Astrocyte of the cerebellum (primary cell): ENCODE results near the gene COL27A1.
"Not testable (repeated sequence)": the region's sequence is repeated elsewhere in the genome, so short reads cannot be mapped to it uniquely, and the experiment has no call there.

Source experiments
- DNase-seq: peaks from one replicate; pipeline ENCODE4 v3.0.0-alpha.2; 2011; ENCODE audit warnings: low read depth
- H3K4me3 ChIP-seq: 2 replicates; pipeline ENCODE4 v1.5.1; 2011; ENCODE audit warnings: mild to moderate bottlenecking, low read depth, low read length, moderate library complexity
- in situ Hi-C: cut with HindIII; loops from 2 replicates; pipeline ENCODE4 v1.10.0; 2017; ENCODE audit warnings: low sequenced_read_pairs
- TF ChIP-seq, protein P1 (sequence below): IDR thresholded peaks from 2 replicates; pipeline ENCODE4 v1.5.1; 2012; ENCODE audit warnings: low read length, low read depth, moderate library complexity, mild to moderate bottlenecking; ENCODE audit errors: missing control alignments

Gene COL27A1

DNA sequence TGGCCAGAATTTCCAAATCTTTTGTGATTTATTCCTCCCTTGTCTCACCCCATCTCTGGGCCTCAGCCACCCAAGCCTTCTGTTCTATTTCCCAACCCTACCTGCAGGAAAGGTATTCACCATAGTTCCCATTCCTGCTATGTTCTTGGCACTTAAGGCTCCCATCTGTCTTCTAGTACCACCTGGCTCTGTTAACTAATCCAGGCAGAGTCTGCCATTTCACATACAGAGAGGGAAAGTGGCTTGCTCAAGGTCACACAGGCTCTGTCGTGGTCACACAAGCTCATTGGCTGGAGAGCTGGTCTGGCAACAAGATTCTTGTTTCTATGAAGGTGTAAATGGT lies 35.2 kb downstream of the COL27A1 start:
- in situ Hi-C loops: loop anchor here (5.0 kb wide), 2 partner anchors 72 to 93 kb away; partner anchors contain the start of gene KIF12
- H3K4me3 ChIP-seq: no peak overlapping the region
- TF ChIP-seq, protein P1, sequence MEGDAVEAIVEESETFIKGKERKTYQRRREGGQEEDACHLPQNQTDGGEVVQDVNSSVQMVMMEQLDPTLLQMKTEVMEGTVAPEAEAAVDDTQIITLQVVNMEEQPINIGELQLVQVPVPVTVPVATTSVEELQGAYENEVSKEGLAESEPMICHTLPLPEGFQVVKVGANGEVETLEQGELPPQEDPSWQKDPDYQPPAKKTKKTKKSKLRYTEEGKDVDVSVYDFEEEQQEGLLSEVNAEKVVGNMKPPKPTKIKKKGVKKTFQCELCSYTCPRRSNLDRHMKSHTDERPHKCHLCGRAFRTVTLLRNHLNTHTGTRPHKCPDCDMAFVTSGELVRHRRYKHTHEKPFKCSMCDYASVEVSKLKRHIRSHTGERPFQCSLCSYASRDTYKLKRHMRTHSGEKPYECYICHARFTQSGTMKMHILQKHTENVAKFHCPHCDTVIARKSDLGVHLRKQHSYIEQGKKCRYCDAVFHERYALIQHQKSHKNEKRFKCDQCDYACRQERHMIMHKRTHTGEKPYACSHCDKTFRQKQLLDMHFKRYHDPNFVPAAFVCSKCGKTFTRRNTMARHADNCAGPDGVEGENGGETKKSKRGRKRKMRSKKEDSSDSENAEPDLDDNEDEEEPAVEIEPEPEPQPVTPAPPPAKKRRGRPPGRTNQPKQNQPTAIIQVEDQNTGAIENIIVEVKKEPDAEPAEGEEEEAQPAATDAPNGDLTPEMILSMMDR: no peak
- DNase-seq: no peak

DNA sequence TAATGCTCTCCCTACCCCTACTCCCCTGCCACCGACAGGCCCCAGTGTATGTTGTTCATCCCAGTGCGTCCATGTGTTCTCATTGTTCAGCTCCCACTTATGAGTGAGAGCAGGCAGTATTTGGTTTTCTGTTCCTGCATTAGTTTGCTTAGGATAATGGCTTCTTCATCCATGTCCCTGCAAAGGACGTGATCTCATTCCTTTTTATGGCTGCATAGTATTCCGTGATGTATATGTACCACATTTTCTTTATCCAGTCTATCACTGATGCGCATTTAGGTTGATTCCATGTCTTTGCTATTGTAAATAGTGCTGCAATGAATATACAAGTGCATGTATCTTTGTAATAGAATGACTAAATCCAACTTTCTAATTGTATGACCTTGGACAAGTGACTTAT lies 36.1 kb downstream of the COL27A1 start:
- H3K4me3 ChIP-seq, DNase-seq: not testable (repeated sequence)
- in situ Hi-C loops: loop anchor here (5.0 kb wide), 2 partner anchors 71 to 94 kb away; partner anchors contain the start of gene KIF12

DNA sequence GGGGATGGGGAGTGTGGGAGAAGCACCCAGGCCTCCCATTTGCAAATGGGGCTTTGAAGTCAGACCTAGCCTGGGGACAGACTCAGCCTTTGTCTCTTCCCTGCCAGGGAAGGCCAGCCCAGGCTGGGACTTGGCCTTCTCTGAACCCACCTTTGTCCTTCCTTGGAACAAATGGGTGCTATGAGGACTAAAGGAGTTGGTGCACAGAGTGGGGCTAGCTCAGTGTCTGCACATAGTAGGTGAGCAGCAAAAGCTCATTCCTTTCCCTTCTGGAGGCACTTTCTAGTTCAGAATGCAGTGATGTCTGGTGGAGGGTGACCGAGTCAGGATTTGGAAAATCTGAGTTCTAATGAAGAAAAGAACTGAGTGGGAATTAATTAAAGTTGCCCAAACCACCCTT lies 37.2 kb downstream of the COL27A1 start:
- TF ChIP-seq, protein P1: no peak
- DNase-seq: no peak
- no peak overlapping the region for H3K4me3 ChIP-seq
- in situ Hi-C loops: loop anchor here (5.0 kb wide), 2 partner anchors 70 to 95 kb away; partner anchors contain the start of gene KIF12

DNA sequence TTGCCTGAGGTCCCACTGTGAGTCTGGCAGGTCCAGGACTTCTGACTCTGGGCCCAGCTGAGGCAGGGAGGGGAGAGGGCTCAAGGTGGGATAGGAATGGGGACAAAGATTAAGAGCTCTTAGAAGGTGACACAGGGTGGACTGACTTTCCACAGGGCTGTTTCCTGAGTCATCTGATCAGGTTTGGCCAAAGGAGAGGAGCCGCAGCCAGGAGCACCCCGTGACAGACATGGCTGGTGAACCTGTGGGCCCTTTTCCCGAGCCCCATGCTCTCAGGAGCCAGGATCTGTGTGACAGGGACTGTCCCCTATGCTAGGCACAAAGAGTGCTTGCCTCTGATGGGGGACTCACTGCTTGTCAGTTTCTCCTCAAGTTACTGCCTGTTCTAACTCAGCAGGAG lies 37.8 kb downstream of the COL27A1 start:
- no peak overlapping the region for H3K4me3 ChIP-seq
- DNase-seq: no peak
- in situ Hi-C loops: loop anchor here (5.0 kb wide), 2 partner anchors 69 to 96 kb away; partner anchors contain the start of gene KIF12
- TF ChIP-seq, protein P1: no peak

DNA sequence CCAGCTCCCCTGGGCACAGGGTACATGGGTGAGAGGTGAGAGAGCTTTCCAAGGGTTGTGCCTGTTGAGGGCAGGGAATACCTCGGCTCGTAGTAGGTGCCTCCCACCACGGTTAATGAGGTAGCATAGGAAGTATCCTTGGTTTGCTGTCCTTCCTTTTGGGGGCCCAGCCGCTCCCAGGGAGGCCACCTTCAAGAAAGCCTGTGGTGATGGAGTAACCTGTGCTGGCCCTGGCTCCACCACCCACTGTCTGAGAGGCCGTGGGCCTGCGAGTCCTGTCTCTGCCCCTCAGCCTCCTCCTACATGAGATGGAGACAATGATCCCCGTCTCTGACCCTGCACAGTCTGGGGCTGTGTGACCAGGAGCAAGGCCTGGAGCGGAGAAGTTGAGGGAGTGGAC lies 40.8 kb downstream of the COL27A1 start:
- H3K4me3 ChIP-seq: no peak overlapping the region
- TF ChIP-seq, protein P1: no peak
- in situ Hi-C loops: no loop called here
- DNase-seq: no peak

DNA sequence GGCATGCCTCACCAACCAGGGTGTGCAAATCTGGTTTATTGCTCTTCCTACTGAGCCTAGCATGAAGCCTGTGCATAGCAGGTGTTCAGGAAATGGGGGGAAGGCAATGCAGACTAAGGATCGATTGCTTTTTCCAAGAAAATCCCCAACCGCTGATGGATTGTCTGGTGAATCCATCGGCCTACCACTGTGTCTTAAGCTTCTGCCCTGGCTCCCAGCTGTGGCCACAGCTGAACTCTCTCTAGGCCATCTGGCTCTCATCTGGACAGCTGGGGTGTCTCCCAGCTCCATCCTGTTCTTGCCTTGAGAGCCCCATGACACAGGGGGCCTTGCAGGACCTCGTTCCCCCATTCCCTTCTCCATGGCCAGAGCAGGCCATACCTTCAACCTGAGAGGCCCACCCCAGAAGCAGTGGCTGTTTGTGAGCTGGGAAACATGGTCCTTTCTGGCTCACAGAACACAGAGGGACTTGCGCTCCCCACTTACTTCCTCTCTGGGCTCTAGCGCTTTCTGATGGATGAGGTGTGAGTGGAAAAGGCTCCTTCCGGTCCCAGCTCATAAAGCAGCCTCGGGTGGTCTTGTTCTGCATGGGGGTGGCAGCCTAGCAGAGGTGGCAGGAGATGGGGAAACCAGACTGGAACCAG lies 41.8 kb downstream of the COL27A1 start:
- TF ChIP-seq, protein P1: no peak
- no peak overlapping the region for H3K4me3 ChIP-seq
- DNase-seq: no peak
- in situ Hi-C loops: no loop called here

DNA sequence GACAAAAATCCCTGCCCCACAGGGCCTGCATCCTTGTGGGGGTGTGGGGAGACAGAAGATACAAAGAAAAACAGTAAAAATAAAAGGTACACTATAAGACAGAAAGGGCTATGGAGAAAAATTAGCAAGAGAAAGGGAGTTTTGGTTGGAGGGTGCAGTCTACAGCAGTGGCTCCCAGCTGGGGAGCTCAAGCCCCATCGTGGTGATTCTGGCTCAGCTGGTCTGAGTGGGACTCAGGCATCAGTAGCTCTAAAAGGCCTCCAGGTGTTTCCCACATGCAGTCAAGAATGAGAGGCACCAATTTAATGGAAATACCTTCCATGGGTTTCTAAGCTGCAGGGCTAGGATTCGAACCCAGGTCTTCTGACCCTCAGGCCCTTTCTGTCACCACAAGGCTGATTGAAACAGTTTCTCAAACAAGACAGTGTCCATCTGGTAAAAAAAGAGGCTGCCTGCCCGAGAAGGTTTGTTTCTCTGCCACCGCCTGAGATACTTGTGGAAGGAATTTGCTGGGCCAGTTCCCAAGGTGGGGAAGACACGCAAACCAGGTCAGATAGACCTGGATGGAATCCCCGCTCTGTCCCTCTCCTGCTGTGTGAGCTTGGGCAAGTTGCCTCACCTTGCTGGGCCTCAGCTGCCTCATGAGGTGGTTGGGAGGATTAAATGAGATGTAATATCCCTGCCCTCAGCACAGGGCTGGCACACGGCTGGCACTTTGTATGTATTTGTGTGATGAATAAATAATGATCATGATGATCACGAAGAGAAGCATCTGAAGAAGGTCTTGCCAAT lies 43.1 kb downstream of the COL27A1 start:
- DNase-seq: no peak
- TF ChIP-seq, protein P1: no peak
- in situ Hi-C loops: no loop called here
- no peak overlapping the region for H3K4me3 ChIP-seq
